Loucy (cell line): ENCODE results near the gene PGP.

ENCODE experiments used
- H2AFZ ChIP-seq: fragments of 200-600 bp; sonication (generic); 2 replicates; pipeline ENCODE4 v1.6.0; 2016; ENCODE audit warnings: antibody characterized with exemption, mild to moderate bottlenecking, low read length, moderate library complexity
- H3F3A ChIP-seq: fragments of 200-600 bp; 2 replicates; pipeline ENCODE4 v1.6.0; 2016; ENCODE audit warnings: antibody characterized with exemption, low read depth, mild to moderate bottlenecking
- H3K27me3 ChIP-seq: fragments of 200-600 bp; sonication (generic); 2 replicates; pipeline ENCODE4 v1.6.1; 2014; ENCODE audit warnings: low read length, mild to moderate bottlenecking; ENCODE audit not compliant: insufficient read depth, poor library complexity, severe bottlenecking
- H3K36me3 ChIP-seq: fragments of 200-600 bp; sonication (generic); 2 replicates; pipeline ENCODE4 v1.6.1; 2016; ENCODE audit warnings: low read length; ENCODE audit not compliant: insufficient read depth
- H3K4me1 ChIP-seq: fragments of 200-600 bp; sonication (generic); 2 replicates; pipeline ENCODE4 v1.5.1; 2014; ENCODE audit warnings: low read length, mild to moderate bottlenecking; ENCODE audit not compliant: insufficient read depth, poor library complexity, severe bottlenecking
- H3K4me2 ChIP-seq: fragments of 200-600 bp; sonication (generic); 2 replicates; pipeline ENCODE4 v1.6.0; 2014; ENCODE audit warnings: antibody characterized with exemption, low read length, low read depth, mild to moderate bottlenecking; ENCODE audit not compliant: poor library complexity, severe bottlenecking
- H3K4me3 ChIP-seq: fragments of 200-600 bp; sonication (generic); 2 replicates; pipeline ENCODE4 v1.5.1; 2014; ENCODE audit warnings: low read length, mild to moderate bottlenecking, mixed read lengths; ENCODE audit not compliant: poor library complexity, severe bottlenecking
- H3K79me2 ChIP-seq: fragments of 200-600 bp; sonication (generic); 2 replicates; pipeline ENCODE4 v1.6.1; 2014; ENCODE audit warnings: low read length; ENCODE audit not compliant: insufficient read depth
- H3K9ac ChIP-seq: fragments of 200-600 bp; sonication (generic); 2 replicates; pipeline ENCODE4 v1.6.0; 2014; ENCODE audit warnings: mild to moderate bottlenecking, low read depth, low read length, moderate library complexity; ENCODE audit not compliant: poor library complexity, severe bottlenecking
- H3K9me2 ChIP-seq: fragments of 200-600 bp; sonication (generic); replicated peaks from 2 replicates; pipeline ENCODE4 v1.6.1; 2016; ENCODE audit warnings: low read depth, low read length, mixed read lengths
- H3K9me3 ChIP-seq: fragments of 200-600 bp; sonication (generic); 2 replicates; pipeline ENCODE4 v1.6.1; 2014; ENCODE audit warnings: mild to moderate bottlenecking, antibody characterized with exemption, low read length, low read depth; ENCODE audit not compliant: insufficient read depth
- H4K20me1 ChIP-seq: fragments of 200-600 bp; sonication (generic); 2 replicates; pipeline ENCODE4 v1.6.0; 2014; ENCODE audit warnings: antibody characterized with exemption, low read length, mild to moderate bottlenecking; ENCODE audit not compliant: insufficient read depth, poor library complexity, severe bottlenecking
- EZH2phosphoT487 ChIP-seq: fragments of 200-600 bp; IDR thresholded peaks from 2 replicates; pipeline ENCODE4 v1.6.1; 2018; ENCODE audit warnings: antibody characterized with exemption, mild to moderate bottlenecking, moderate library complexity, borderline replicate concordance
- TF ChIP-seq, protein P1 (sequence below): fragments of 200-600 bp; sonication (generic); conservative IDR thresholded peaks from 2 replicates; pipeline ENCODE4 v1.5.1; 2014; ENCODE audit warnings: mild to moderate bottlenecking, antibody characterized with exemption, low read length

Gene PGP

DNA sequence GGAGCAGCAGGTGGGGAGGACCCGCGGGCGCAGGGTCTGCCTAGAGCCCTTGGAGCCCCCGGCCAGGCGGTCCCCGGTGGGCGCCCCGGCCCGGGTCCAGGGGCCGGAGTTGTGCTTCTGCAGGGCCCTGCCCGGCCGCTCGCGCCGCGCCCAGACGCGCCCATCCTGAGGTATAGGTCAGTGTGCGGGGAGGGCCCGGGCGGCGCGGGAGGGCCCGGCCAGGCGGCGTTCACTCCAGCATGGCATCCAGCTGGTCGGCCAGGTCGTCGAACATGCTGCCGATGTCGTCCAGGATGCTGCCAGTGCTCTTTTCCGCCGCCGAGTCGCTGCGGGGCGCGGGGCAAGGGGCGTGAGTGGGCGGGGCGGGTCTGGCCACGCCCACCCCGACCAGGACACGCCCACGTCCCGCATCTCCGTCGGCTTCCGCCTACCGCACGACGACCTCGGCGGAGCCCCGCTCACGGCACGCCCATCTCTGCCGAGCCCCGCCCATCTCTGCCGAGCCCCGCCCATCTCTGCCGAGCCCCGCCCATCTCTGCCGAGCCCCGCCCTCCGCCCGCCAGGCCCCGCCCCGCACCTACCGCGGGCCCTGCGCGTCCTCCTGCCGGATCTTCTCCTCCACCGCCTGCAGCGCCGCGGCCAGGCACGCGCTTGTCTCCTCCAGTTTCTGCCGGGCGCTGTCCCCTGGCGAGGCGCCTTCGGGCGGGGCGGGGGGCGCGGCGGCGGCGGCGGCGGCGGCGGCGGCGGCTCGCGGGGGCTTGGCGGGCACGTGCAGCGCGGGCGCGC, 36.1 kb downstream of the PGP start:
- no peaks in the 10 kb centered on the region; the same call in 1 of the 2 replicates for H3K36me3 ChIP-seq
- no peaks in the 10 kb centered on the region for H4K20me1 ChIP-seq
- no peaks in the 10 kb centered on the region for H3F3A ChIP-seq
- no peak overlapping the region for H3K4me3 ChIP-seq
- H3K9ac ChIP-seq, result no peak overlapping the region
- no peaks in the 10 kb centered on the region for H3K27me3 ChIP-seq
- H3K79me2 ChIP-seq, result no peaks in the 10 kb centered on the region
- no peak overlapping the region for H3K4me2 ChIP-seq
- no peaks in the 10 kb centered on the region for H3K4me1 ChIP-seq
- H2AFZ ChIP-seq, result no peak overlapping the region
- TF ChIP-seq EZH2phosphoT487, result no peak
- TF ChIP-seq, protein P1, sequence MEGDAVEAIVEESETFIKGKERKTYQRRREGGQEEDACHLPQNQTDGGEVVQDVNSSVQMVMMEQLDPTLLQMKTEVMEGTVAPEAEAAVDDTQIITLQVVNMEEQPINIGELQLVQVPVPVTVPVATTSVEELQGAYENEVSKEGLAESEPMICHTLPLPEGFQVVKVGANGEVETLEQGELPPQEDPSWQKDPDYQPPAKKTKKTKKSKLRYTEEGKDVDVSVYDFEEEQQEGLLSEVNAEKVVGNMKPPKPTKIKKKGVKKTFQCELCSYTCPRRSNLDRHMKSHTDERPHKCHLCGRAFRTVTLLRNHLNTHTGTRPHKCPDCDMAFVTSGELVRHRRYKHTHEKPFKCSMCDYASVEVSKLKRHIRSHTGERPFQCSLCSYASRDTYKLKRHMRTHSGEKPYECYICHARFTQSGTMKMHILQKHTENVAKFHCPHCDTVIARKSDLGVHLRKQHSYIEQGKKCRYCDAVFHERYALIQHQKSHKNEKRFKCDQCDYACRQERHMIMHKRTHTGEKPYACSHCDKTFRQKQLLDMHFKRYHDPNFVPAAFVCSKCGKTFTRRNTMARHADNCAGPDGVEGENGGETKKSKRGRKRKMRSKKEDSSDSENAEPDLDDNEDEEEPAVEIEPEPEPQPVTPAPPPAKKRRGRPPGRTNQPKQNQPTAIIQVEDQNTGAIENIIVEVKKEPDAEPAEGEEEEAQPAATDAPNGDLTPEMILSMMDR, result no peak
- H3K9me3 ChIP-seq, result no peaks in the 10 kb centered on the region
- H3K9me2 ChIP-seq, result no peaks in the 10 kb centered on the region

DNA sequence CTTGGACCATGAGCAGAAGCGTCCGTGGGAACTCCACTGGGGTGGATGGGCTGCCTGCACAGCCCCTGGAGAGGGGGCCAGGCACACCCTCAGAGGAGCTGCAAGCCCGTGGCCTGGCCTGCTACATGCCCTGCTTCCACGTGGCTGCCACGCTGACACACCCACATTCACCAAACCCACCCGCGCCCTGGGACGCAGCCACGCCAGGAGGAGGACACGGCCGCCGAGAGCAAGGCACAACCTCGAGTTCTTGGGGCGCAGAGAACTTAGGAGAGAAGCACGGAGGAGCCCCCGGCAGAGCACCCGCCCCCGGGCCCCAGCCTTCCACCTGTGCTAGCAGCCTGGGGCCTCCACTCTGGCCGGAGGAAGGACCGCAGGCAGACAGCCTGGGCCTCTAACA, 37.1 kb downstream of the PGP start:
- no peaks in the 10 kb centered on the region for H3F3A ChIP-seq
- H3K27me3 ChIP-seq, result no peaks in the 10 kb centered on the region
- H3K9me2 ChIP-seq, result no peaks in the 10 kb centered on the region
- no peaks in the 10 kb centered on the region; the same call in 1 of the 2 replicates for H3K36me3 ChIP-seq
- H3K79me2 ChIP-seq, result no peaks in the 10 kb centered on the region
- TF ChIP-seq, protein P1, result no peak
- TF ChIP-seq EZH2phosphoT487, result no peak
- no peak overlapping the region for H3K4me3 ChIP-seq
- H3K4me1 ChIP-seq, result no peaks in the 10 kb centered on the region
- no peaks in the 10 kb centered on the region for H4K20me1 ChIP-seq
- no peak overlapping the region for H3K9ac ChIP-seq
- no peak overlapping the region for H2AFZ ChIP-seq
- H3K4me2 ChIP-seq, result no peak overlapping the region
- no peaks in the 10 kb centered on the region for H3K9me3 ChIP-seq

DNA sequence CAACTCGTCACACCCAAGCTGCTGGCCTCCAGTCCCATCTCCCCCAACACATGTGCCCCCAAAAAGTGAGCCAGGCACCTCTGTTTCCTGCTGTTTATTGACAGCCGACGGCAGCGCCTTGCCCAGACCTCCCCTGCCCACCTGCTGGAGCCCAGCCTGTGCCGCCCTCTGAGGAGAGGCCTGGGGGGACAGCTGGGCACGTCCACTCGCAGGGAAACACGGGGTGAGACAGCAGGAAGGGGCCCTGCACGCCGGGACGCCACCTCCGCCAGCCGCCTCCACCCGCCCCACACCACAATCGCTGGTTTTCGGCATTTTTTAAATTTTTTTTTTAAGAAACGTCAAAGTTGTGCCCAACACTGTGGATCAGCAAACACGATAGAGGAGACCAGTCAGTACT, 37.5 kb downstream of the PGP start:
- H3K27me3 ChIP-seq, result no peaks in the 10 kb centered on the region
- no peak overlapping the region for H2AFZ ChIP-seq
- no peaks in the 10 kb centered on the region for H3K4me1 ChIP-seq
- H3K4me3 ChIP-seq, result no peak overlapping the region
- no peaks in the 10 kb centered on the region for H3K9me3 ChIP-seq
- no peaks in the 10 kb centered on the region for H3K79me2 ChIP-seq
- no peaks in the 10 kb centered on the region; the same call in 1 of the 2 replicates for H3K36me3 ChIP-seq
- no peak overlapping the region for H3K4me2 ChIP-seq
- no peak overlapping the region for H3K9ac ChIP-seq
- H3F3A ChIP-seq, result no peaks in the 10 kb centered on the region
- TF ChIP-seq, protein P1, result no peak
- TF ChIP-seq EZH2phosphoT487, result no peak
- no peaks in the 10 kb centered on the region for H3K9me2 ChIP-seq
- no peaks in the 10 kb centered on the region for H4K20me1 ChIP-seq
